ENCODE data around the gene CANT1. TPM values are rescaled to one million over a fixed set of nuclear protein-coding genes. Genes with fewer than 3 reads are reported as not detected.

CANT1 gene
- total and polyA plus RNA-seq, 9 of the 15 experiments (the other 6 are each of a cell fraction or from before 2014, with no cell fraction given) = 2.7 to 66.4 (median 22.5) TPM

- Histone ChIP-seq H3K79me2 (ENCODE audit: control insufficient read depth, insufficient read depth, low read length) (no peaks in the 10 kb centered on the region), H3K9me1 (ENCODE audit: control insufficient read depth, insufficient read depth, low read length) (no peaks in the 10 kb centered on the region), H3K4me3 (no peak overlapping the region), H3K27me3 (ENCODE audit: control insufficient read depth in 2 of 2, insufficient read depth in 2 of 2, low read length in 2 of 2) (peaks cover 25 to 50% of the 10 kb centered on the region in 2 experiments), H3K4me1 (replicated peaks in 1 of 2; ENCODE audit: control insufficient read depth in 2 of 2, insufficient read depth in 2 of 2, low read length in 2 of 2) (peaks cover 0 to 52% of the 10 kb centered on the region in 2 experiments; a peak in 2 of 5 replicates), H4K20me1 (replicated peaks; ENCODE audit: control insufficient read depth, insufficient read depth, low read length) (0 out of 2 replicates have a peak, but pooled peaks cover 3% of the 10 kb centered on the region), H3K9ac (ENCODE audit: insufficient read depth in 1 of 2, low read depth in 2 of 2, low read length in 2 of 2) (no peak overlapping the region), H3K27ac (ENCODE audit: extremely low read depth, low read depth, low read length) (no peak overlapping the region), H3K4me2 (ENCODE audit: insufficient read depth, low read length) (peak overlapping the region; percentile 18), H3K36me3 (ENCODE audit: control insufficient read depth, insufficient read depth, low read length) (no peaks in the 10 kb centered on the region), H3K9me3 (replicated peaks; ENCODE audit: control insufficient read depth, insufficient read depth, low read depth, low read length) (no peaks in the 10 kb centered on the region), H2AFZ (ENCODE audit: low read depth, low read length) (peak overlapping the region; percentile 72)
- intact Hi-C loops (cut with micrococcal nuclease) (loop anchor here (1.0 to 2.0 kb wide), 2 partner anchors 106 to 474 kb away; no protein-coding TSS in a partner anchor), in situ Hi-C loops (cut with MboI) (no loop called here)
- peak; percentile 89 for FAIRE-seq
- peak; percentile 77 to 86 (median 85) for DNase-seq (ENCODE audit: extremely low read depth in 1 of 4, low spot score in 3 of 4)
- POLR2A ChIA-PET = interaction anchor here (0.6 to 1.5 kb wide), 6 partner anchors 10 to 171 kb away, joined by 3 to 6 read pairs (median 3); no protein-coding TSS in a partner anchor
- peak; percentile 83 for ATAC-seq
- BruUV-seq (replicated peaks) = no TSS peak
- WGBS (ENCODE audit: insufficient coverage, low coverage, missing lambda C conversion rate) = 27% methylated on average over 33 of the region's 33 CpGs
- CTCF ChIA-PET (ENCODE audit: low intra/inter-chr PET ratio) = interaction anchor here (1.2 to 1.8 kb wide), 2 partner anchors 105 to 474 kb away, joined by 3 to 16 read pairs; no protein-coding TSS in a partner anchor
- TF ChIP-seq SP1 (CRISPR knock-in tag; IDR thresholded peaks at IDR 0.05) (no peak; the same call in 1 of the 2 replicates), ILF3 (IDR thresholded peaks at IDR 0.05; ENCODE audit: borderline replicate concordance) (no peak), REST (IDR thresholded peaks at IDR 0.05; ENCODE audit: borderline replicate concordance) (peak; percentile 71), REST (CRISPR knock-in tag; IDR thresholded peaks at IDR 0.05; ENCODE audit: low read depth) (no peak), NCOA2 (IDR thresholded peaks at IDR 0.05; ENCODE audit: partially characterized antibody in 2 of 2) (no peak), FOXJ2 (tag; IDR thresholded peaks at IDR 0.05) (no peak), MCM3 (IDR thresholded peaks at IDR 0.05) (no peak), ZNF57 (CRISPR knock-in tag; IDR thresholded peaks at IDR 0.05) (no peak), NFYB (IDR thresholded peaks at IDR 0.05; ENCODE audit: extremely low read depth, insufficient read length) (no peak), HDAC6 (IDR thresholded peaks at IDR 0.05; ENCODE audit: low read depth, low read length) (no peak), RCOR1 (IDR thresholded peaks at IDR 0.05; ENCODE audit: borderline replicate concordance in 1 of 2, low read depth in 2 of 2, low read length in 2 of 2) (0 out of 4 replicates have a peak, but pooled peaks of 1 of the 2 experiments have one; percentile 6), E2F4 (CRISPR knock-in tag; IDR thresholded peaks at IDR 0.05; ENCODE audit: low read depth) (no peak)
These were observed 38.5 kb downstream of the CANT1 start for GRCh38 chr17:78970834-78971755.
